Renal pelvis (tissue), 4 donors: Measurements from ENCODE around the gene KIRREL3. TPM values are rescaled to one million over a fixed set of nuclear protein-coding genes. Genes with fewer than 3 reads are reported as not detected.
"Not testable (repeated sequence)": the region's sequence is repeated elsewhere in the genome, so short reads cannot be mapped to it uniquely, and the experiment has no call there.

ENCODE experiments used
- DNase-seq: peaks from one replicate; pipeline ENCODE4 v3.0.0-alpha.2; 2013
- polyA plus RNA-seq, 3 donors: library from polyadenylated mRNA; unstranded; fragments of 120-200 nt; gene quantifications; one replicate each; pipeline ENCODE4 v1.2.1, GENCODE V29; 2013; ENCODE audit not compliant: insufficient read length in 3 of 3

Gene KIRREL3
- polyA plus RNA-seq, 3 donors = 1.6 to 1.8 (median 1.7) TPM

- no peak for DNase-seq
These were observed 596.9 kb downstream of the KIRREL3 start for GRCh38 chr11:126403658-126404057.

- DNase-seq = no peak
These were observed 597.5 kb downstream of the KIRREL3 start for GRCh38 chr11:126403022-126403581.

- DNase-seq = no peak
These were observed 600.1 kb downstream of the KIRREL3 start for GRCh38 chr11:126400479-126400878.

GRCh38 chr11:126400019-126400418, 600.6 kb downstream of the KIRREL3 start:
- no peak for DNase-seq

- no peak for DNase-seq
These were observed 601.8 kb downstream of the KIRREL3 start for GRCh38 chr11:126398721-126399120.

- no peak for DNase-seq
These were observed 602.3 kb downstream of the KIRREL3 start for GRCh38 chr11:126398296-126398695.

- no peak for DNase-seq
These were observed 603.6 kb downstream of the KIRREL3 start for GRCh38 chr11:126396965-126397364.

- not testable (repeated sequence) for DNase-seq
These were observed 604.3 kb downstream of the KIRREL3 start for GRCh38 chr11:126396266-126396665.

- DNase-seq = not testable (repeated sequence)
These were observed 604.8 kb downstream of the KIRREL3 start for GRCh38 chr11:126395784-126396183.

- not testable (repeated sequence) for DNase-seq
These were observed 605.9 kb downstream of the KIRREL3 start for GRCh38 chr11:126394634-126395072.

GRCh38 chr11:126394036-126394435, 606.5 kb downstream of the KIRREL3 start:
- DNase-seq = no peak

GRCh38 chr11:126393143-126393542, 607.4 kb downstream of the KIRREL3 start:
- no peak for DNase-seq

GRCh38 chr11:126392633-126393013, 607.9 kb downstream of the KIRREL3 start:
- no peak for DNase-seq

- DNase-seq = no peak
These were observed 608.5 kb downstream of the KIRREL3 start for GRCh38 chr11:126391970-126392632.

GRCh38 chr11:126391286-126391954, 609.1 kb downstream of the KIRREL3 start:
- no peak for DNase-seq

- no peak for DNase-seq
These were observed 610.2 kb downstream of the KIRREL3 start for GRCh38 chr11:126390272-126390867.

- DNase-seq = no peak
These were observed 612.7 kb downstream of the KIRREL3 start for GRCh38 chr11:126387857-126388256.

GRCh38 chr11:126386729-126387071, 613.9 kb downstream of the KIRREL3 start:
- not testable (repeated sequence) for DNase-seq

GRCh38 chr11:126385991-126386728, 614.4 kb downstream of the KIRREL3 start:
- no peak for DNase-seq

GRCh38 chr11:126384449-126385070, 616.0 kb downstream of the KIRREL3 start:
- no peak for DNase-seq
